NT2/D1 (cell line): ENCODE measurements around the gene VSTM2L.

ENCODE experiments used
- DNase-seq: peaks from one replicate; pipeline ENCODE4 v3.0.0-alpha.2; 2011; ENCODE audit warnings: low read depth, low spot score
- H3K27me3 ChIP-seq: 2 replicates; pipeline ENCODE4 v1.6.0; 2011; ENCODE audit warnings: mild to moderate bottlenecking; ENCODE audit not compliant: insufficient read length, insufficient read depth
- H3K36me3 ChIP-seq: 2 replicates; pipeline ENCODE4 v1.6.1; 2011; ENCODE audit warnings: mild to moderate bottlenecking, low read length, mixed read lengths; ENCODE audit not compliant: insufficient read depth, insufficient read length
- H3K4me1 ChIP-seq: 2 replicates; pipeline ENCODE4 v1.5.1; 2011; ENCODE audit not compliant: insufficient read depth, insufficient read length
- H3K4me3 ChIP-seq: 2 replicates; pipeline ENCODE4 v1.5.1; 2011; ENCODE audit warnings: low read depth; ENCODE audit not compliant: insufficient read length
- H3K9ac ChIP-seq: 2 replicates; pipeline ENCODE4 v1.6.0; 2011; ENCODE audit warnings: low read depth; ENCODE audit not compliant: insufficient read length
- H3K9me3 ChIP-seq: 2 replicates; pipeline ENCODE4 v1.5.1; 2011; ENCODE audit warnings: mild to moderate bottlenecking, low read length; ENCODE audit not compliant: insufficient read depth
- SUZ12 ChIP-seq: IDR thresholded peaks from 2 replicates; pipeline ENCODE4 v1.6.1; 2011; ENCODE audit not compliant: insufficient read length, insufficient read depth; ENCODE audit errors: extremely low read depth
- YY1 ChIP-seq: IDR thresholded peaks from 2 replicates; pipeline ENCODE4 v1.6.1; 2011; ENCODE audit not compliant: insufficient read length, insufficient read depth
- ZNF274 ChIP-seq: IDR thresholded peaks from 2 replicates; pipeline ENCODE4 v1.6.1; 2011; ENCODE audit warnings: mild to moderate bottlenecking, low read depth, low read length

The VSTM2L gene

DNA sequence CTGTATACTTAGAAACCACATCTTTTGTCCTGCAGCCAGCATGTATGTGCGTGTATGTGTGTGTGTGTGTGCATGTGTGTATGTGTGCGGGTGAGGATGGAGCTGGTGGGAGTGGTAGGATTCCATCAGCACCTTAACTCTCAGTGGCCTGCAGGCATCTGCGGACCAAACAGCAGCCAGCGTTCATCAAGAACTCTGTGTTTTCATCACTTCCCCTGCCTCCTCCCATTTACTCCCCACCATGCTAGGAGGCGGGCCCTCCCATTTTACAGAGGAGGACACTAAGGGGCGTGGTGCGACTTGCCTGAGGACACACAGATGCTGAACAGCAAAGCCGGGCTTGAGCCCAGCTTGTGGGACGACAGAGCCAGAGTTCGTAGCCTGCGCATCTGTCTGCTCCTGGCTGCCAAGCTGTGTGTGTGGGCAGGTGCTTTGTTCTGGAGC lies 8.9 kb downstream of the VSTM2L start:
- H3K27me3 ChIP-seq, result peaks cover 41% of the 10 kb centered on the region
- no peaks in the 10 kb centered on the region for H3K9me3 ChIP-seq
- H3K4me1 ChIP-seq, result peaks cover 30% of the 10 kb centered on the region
- H3K9ac ChIP-seq, result peak overlapping the region; percentile 61
- TF ChIP-seq SUZ12, result no peak
- TF ChIP-seq ZNF274, result no peak
- TF ChIP-seq YY1, result no peak
- H3K36me3 ChIP-seq, result no peaks in the 10 kb centered on the region
- no peak overlapping the region for H3K4me3 ChIP-seq
- peak; percentile 70 for DNase-seq

DNA sequence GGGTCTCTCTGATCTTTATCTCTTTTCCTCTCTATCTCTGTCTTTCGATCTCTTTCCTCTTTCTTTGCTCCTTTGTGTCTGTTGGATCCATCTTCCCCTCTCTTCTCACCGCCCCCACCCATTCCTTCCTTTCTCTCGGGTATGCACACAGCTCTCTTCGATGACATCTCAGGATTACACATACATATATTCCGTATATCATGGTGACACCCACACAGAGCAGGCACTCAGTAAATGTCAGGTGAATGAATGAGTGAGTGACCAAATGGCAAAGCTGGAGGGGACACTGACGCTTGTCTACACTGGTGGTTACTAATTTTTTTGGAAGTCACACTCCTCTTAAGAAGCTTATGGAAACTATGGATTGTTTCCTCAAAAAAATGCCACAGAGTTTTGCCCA lies 9.9 kb downstream of the VSTM2L start:
- Histone ChIP-seq H3K9ac (peak overlapping the region; percentile 33), H3K9me3 (no peaks in the 10 kb centered on the region), H3K4me1 (peaks cover 30% of the 10 kb centered on the region), H3K27me3 (peaks cover 48% of the 10 kb centered on the region), H3K36me3 (no peaks in the 10 kb centered on the region), H3K4me3 (no peak overlapping the region)
- no peak for DNase-seq
- TF ChIP-seq SUZ12 (no peak), ZNF274 (no peak), YY1 (no peak)

DNA sequence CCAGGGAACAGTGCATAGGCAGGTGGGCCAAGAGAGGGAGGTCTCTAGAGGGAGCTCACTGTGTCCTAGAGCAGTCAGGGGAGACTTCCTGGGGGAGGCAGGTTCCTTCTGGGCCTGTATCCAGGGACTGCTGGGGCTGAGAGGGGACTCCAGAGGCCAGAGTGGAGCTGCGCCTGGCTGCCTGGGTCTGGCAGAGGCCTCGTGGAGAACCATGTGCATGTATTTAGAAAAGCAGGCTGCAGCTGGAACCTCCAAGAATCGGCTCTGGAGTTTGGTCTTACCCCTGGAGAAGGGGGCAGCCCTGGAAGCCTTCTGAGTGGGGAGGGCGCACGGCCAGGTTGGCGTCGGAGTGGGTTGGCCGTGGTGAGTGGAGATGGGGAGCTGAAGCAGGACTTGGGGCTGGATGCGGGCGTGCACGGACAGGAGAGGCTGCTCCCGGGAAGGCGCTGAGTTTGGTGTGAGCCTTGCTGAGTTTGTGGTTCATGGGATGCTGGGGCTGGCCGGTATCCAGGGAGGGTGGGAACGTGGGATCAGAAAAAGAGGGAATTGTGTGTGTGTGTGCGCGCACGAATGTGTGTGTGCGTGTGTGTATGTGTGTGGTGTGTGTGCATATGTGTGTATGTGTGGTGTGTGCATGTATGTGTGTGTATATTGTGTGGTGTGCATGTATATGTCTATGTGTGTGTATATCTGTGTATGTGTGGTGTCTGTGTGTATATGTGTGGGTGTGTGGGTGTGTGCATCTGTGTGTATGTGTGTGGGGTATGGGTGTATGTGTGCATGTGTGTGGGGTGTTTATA lies 10.8 kb downstream of the VSTM2L start:
- H3K36me3 ChIP-seq, result no peaks in the 10 kb centered on the region
- no peaks in the 10 kb centered on the region for H3K9me3 ChIP-seq
- H3K9ac ChIP-seq, result peak overlapping the region; percentile 77
- H3K4me3 ChIP-seq, result no peak overlapping the region
- TF ChIP-seq SUZ12 (no peak), ZNF274 (no peak), YY1 (no peak)
- DNase-seq, result no peak
- H3K4me1 ChIP-seq, result peaks cover 30% of the 10 kb centered on the region
- peaks cover 56% of the 10 kb centered on the region for H3K27me3 ChIP-seq

DNA sequence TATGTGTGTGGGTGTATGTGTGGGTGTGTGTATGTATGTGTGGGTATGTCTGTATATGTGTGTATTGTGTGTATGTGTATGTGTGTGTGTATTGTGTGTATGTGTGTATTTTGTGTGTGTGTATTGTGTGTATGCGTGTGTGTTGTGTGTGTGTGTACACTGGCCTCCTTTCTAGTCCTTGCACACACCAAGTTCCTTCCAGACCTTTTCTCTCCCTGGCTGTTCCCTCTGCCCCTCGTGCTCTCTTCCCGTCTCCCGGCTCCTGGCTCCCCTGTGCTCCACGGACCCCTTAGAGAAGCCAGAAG lies 11.4 kb downstream of the VSTM2L start:
- H3K4me3 ChIP-seq, result peak overlapping the region; percentile 19
- H3K27me3 ChIP-seq, result peaks cover 58% of the 10 kb centered on the region
- H3K9ac ChIP-seq, result peak overlapping the region; percentile 77

GRCh38 chr20:37914672-37915433 lies 11.9 kb downstream of the VSTM2L start:
- H3K27me3 ChIP-seq, result peaks cover 56% of the 10 kb centered on the region
- H3K9me3 ChIP-seq, result no peaks in the 10 kb centered on the region
- TF ChIP-seq YY1, result no peak
- no peak for TF ChIP-seq SUZ12
- H3K4me1 ChIP-seq, result peaks cover 28% of the 10 kb centered on the region
- H3K36me3 ChIP-seq, result no peaks in the 10 kb centered on the region
- DNase-seq, result peak; percentile 80
- H3K4me3 ChIP-seq, result peak overlapping the region; percentile 40
- H3K9ac ChIP-seq, result peak overlapping the region; percentile 77

More for the DNA sequence above, 11.4 kb downstream of the VSTM2L start:
- peaks cover 30% of the 10 kb centered on the region for H3K4me1 ChIP-seq
- H3K36me3 ChIP-seq, result no peaks in the 10 kb centered on the region
- no peak for TF ChIP-seq SUZ12
- no peak for TF ChIP-seq YY1
- TF ChIP-seq ZNF274, result no peak
- DNase-seq, result no peak
- H3K9me3 ChIP-seq, result no peaks in the 10 kb centered on the region

DNA sequence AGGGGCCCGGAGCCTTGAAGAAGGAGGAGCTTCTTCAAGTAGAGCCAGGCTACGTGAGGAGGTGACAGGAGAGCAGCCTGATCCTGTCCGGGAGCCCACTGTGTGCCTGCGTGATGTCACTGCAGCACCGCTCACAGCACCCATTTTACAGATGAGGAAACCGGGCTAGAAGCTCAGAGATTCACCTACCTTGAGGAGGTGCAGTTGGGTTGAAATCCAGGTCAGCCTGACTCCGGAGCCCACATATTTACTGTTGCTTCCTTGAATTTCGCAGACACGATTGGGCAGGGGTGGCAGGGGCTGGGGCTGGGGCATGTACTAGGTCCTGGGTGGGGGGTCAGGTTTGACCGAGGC lies 12.5 kb downstream of the VSTM2L start:
- Histone ChIP-seq H3K27me3 (peaks cover 56% of the 10 kb centered on the region), H3K36me3 (no peaks in the 10 kb centered on the region), H3K9ac (peak overlapping the region; percentile 77), H3K4me1 (peaks cover 32% of the 10 kb centered on the region), H3K9me3 (no peaks in the 10 kb centered on the region), H3K4me3 (peak overlapping the region; percentile 40)
- TF ChIP-seq ZNF274, result no peak
- no peak for TF ChIP-seq YY1
- TF ChIP-seq SUZ12, result no peak
- no peak for DNase-seq
